Measurements from ENCODE around the gene IFIT2.
"Not testable (repeated sequence)": the region's sequence is repeated elsewhere in the genome, so short reads cannot be mapped to it uniquely, and the experiment has no call there.

Gene IFIT2

GRCh38 chr10:89329151-89329550 lies 27.3 kb downstream of the IFIT2 start:
- Histone ChIP-seq H3K36me3 (replicated peaks; ENCODE audit: low read depth, low read length) (no peaks in the 10 kb centered on the region), H4K20me1 (ENCODE audit: insufficient read depth, low read length) (no peaks in the 10 kb centered on the region), H3K79me2 (ENCODE audit: low read length) (no peaks in the 10 kb centered on the region)

GRCh38 chr10:89330014-89330413 lies 28.2 kb downstream of the IFIT2 start:
- not testable (repeated sequence) for H3K4me3 ChIP-seq (ENCODE audit: low read length); H3K9ac ChIP-seq (ENCODE audit: low read length); H3K79me2 ChIP-seq (ENCODE audit: low read length); H3K27me3 ChIP-seq (ENCODE audit: low read depth, low read length); H3K9me3 ChIP-seq (ENCODE audit: insufficient read depth, low read length); H3K36me3 ChIP-seq (replicated peaks; ENCODE audit: low read depth, low read length); H3K4me2 ChIP-seq (ENCODE audit: low read length); H2AFZ ChIP-seq (ENCODE audit: low read depth, low read length); H3K27ac ChIP-seq (ENCODE audit: low read length); H4K20me1 ChIP-seq (ENCODE audit: insufficient read depth, low read length)
- peaks cover 53% of the 10 kb centered on the region for H3K4me1 ChIP-seq (ENCODE audit: low read length)

More at GRCh38 chr10:89329151-89329550, 27.3 kb downstream of the IFIT2 start:
- Histone ChIP-seq H3K4me3 (ENCODE audit: low read length) (no peak overlapping the region), H3K4me1 (ENCODE audit: low read length) (peaks cover 45% of the 10 kb centered on the region), H2AFZ (ENCODE audit: low read depth, low read length) (no peak overlapping the region), H3K27ac (ENCODE audit: low read length) (no peak overlapping the region), H3K27me3 (ENCODE audit: low read depth, low read length) (no peaks in the 10 kb centered on the region), H3K9me3 (ENCODE audit: insufficient read depth, low read length) (no peaks in the 10 kb centered on the region), H3K9ac (ENCODE audit: low read length) (no peak overlapping the region), H3K4me2 (ENCODE audit: low read length) (no peak overlapping the region)
- TF ChIP-seq CTCF (IDR thresholded peaks at IDR 0.05; ENCODE audit: low read depth, low read length) (no peak), EZH2phosphoT487 (IDR thresholded peaks at IDR 0.05; ENCODE audit: low read depth) (no peak)

GRCh38 chr10:89330537-89331212 lies 28.8 kb downstream of the IFIT2 start:
- H4K20me1 ChIP-seq (ENCODE audit: insufficient read depth, low read length): no peaks in the 10 kb centered on the region

GRCh38 chr10:89331487-89332122 lies 29.8 kb downstream of the IFIT2 start:
- H3K4me1 ChIP-seq (ENCODE audit: low read length): peaks cover 57% of the 10 kb centered on the region
- H3K9ac ChIP-seq (ENCODE audit: low read length): 0 out of 2 replicates have a peak overlapping the region, but pooled peaks have one; percentile 48
- peak overlapping the region; percentile 90 for H3K4me2 ChIP-seq (ENCODE audit: low read length)
- H3K9me3 ChIP-seq (ENCODE audit: insufficient read depth, low read length); H3K27me3 ChIP-seq (ENCODE audit: low read depth, low read length); H4K20me1 ChIP-seq (ENCODE audit: insufficient read depth, low read length); H3K36me3 ChIP-seq (replicated peaks; ENCODE audit: low read depth, low read length); H2AFZ ChIP-seq (ENCODE audit: low read depth, low read length); H3K79me2 ChIP-seq (ENCODE audit: low read length): not testable (repeated sequence)
- H3K27ac ChIP-seq (ENCODE audit: low read length): peak overlapping the region; percentile 89
- H3K4me3 ChIP-seq (ENCODE audit: low read length): peak overlapping the region; percentile 66

More at GRCh38 chr10:89330537-89331212, 28.8 kb downstream of the IFIT2 start:
- no peaks in the 10 kb centered on the region for H3K9me3 ChIP-seq (ENCODE audit: insufficient read depth, low read length)
- H3K4me2 ChIP-seq (ENCODE audit: low read length): no peak overlapping the region
- no peaks in the 10 kb centered on the region for H3K27me3 ChIP-seq (ENCODE audit: low read depth, low read length)
- no peaks in the 10 kb centered on the region for H3K79me2 ChIP-seq (ENCODE audit: low read length)
- H3K36me3 ChIP-seq (replicated peaks; ENCODE audit: low read depth, low read length): no peaks in the 10 kb centered on the region
- peaks cover 57% of the 10 kb centered on the region for H3K4me1 ChIP-seq (ENCODE audit: low read length)
- H2AFZ ChIP-seq (ENCODE audit: low read depth, low read length): no peak overlapping the region
- no peak overlapping the region for H3K9ac ChIP-seq (ENCODE audit: low read length)
- no peak overlapping the region for H3K27ac ChIP-seq (ENCODE audit: low read length)
- no peak for TF ChIP-seq EZH2phosphoT487 (IDR thresholded peaks at IDR 0.05; ENCODE audit: low read depth)
- TF ChIP-seq CTCF (IDR thresholded peaks at IDR 0.05; ENCODE audit: low read depth, low read length): no peak
- no peak overlapping the region for H3K4me3 ChIP-seq (ENCODE audit: low read length)

GRCh38 chr10:89332123-89332633 lies 30.3 kb downstream of the IFIT2 start:
- Histone ChIP-seq H3K9me3 (ENCODE audit: insufficient read depth, low read length) (no peaks in the 10 kb centered on the region), H3K27me3 (ENCODE audit: low read depth, low read length) (no peaks in the 10 kb centered on the region), H3K9ac (ENCODE audit: low read length) (peak overlapping the region; percentile 48; the same call in 1 of the 2 replicates), H3K4me3 (ENCODE audit: low read length) (peak overlapping the region; percentile 66), H3K36me3 (replicated peaks; ENCODE audit: low read depth, low read length) (no peaks in the 10 kb centered on the region), H4K20me1 (ENCODE audit: insufficient read depth, low read length) (no peaks in the 10 kb centered on the region), H3K27ac (ENCODE audit: low read length) (peak overlapping the region; percentile 89), H3K4me2 (ENCODE audit: low read length) (peak overlapping the region; percentile 90), H3K79me2 (ENCODE audit: low read length) (no peaks in the 10 kb centered on the region), H3K4me1 (ENCODE audit: low read length) (peaks cover 57% of the 10 kb centered on the region), H2AFZ (ENCODE audit: low read depth, low read length) (no peak overlapping the region)
- TF ChIP-seq EZH2phosphoT487 (IDR thresholded peaks at IDR 0.05; ENCODE audit: low read depth): no peak
- no peak for TF ChIP-seq CTCF (IDR thresholded peaks at IDR 0.05; ENCODE audit: low read depth, low read length)

All from OCI-LY3 (cell line).